ENCODE data around the gene ITIH1.
"Not testable (repeated sequence)": the region's sequence is repeated elsewhere in the genome, so short reads cannot be mapped to it uniquely, and the experiment has no call there.

Gene ITIH1

GRCh38 chr3:52777127-52777958 is at the start of gene ITIH1:
Gene ITIH1 (plus strand): TSS chr3:52777599. CDS start chr3:52777616, 17 bp downstream.
- no peak for DNase-seq (ENCODE audit: low read depth, low spot score)

DNA sequence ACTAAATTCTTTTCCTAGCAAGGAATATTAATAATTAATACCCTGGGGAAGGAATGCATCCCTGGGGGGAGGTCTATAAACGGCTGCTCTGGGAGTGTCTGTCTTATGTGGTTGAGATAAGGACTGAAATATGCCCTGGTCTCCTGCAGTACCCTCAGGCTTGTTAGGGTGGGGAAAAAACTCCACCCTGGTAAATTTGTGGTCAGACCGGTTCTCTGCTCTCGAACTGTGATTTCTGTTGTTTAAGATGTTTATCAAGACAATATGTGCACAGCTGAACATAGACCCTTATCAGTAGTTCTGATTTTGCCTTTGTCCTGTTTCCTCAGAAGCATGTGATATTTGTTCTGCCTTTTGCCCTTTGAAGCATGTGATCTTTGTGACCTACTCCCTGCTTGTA is 48.6 kb upstream of the ITIH1 start:
- not testable (repeated sequence) for DNase-seq (ENCODE audit: low read depth, low spot score)

DNA sequence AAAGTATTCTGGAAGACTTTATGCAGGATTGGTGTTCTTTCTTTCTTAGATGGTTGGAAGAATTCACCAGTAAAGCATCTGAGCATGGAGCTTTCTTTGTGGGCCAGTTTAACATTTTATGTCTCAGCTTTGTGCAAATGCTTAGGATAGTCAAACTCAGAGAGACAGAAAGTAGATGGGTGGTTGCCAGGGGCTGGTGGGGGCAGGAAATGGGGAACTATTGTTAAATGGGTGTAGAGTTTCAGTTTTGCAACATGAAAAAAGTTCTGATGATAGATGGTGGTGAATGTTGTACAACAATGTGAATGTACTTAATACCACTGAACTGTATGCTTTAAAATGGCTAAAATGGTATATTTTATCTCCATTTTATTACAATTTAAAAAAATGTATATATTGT is 46.7 kb upstream of the ITIH1 start:
- no peak for DNase-seq (ENCODE audit: low read depth, low spot score)

DNA sequence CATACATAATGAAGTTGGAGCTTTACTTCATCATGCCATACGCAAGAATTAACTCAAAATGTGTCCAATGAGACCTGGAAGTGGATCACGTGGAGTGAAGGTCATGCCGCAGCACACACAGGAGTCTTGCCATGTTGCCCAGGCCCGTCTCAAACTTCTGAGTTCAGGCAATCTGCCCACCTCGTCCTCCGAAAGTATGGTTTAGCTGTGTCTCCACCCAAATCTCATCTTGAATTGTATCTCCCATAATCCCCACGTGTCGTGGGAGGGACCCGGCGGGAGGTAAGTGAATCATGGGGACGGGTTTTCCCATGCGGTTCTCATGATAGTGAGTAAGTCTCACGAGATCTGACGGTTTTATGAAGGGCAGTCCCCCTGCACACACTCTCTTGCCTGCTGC is 45.8 kb upstream of the ITIH1 start:
- no peak for DNase-seq (ENCODE audit: low read depth, low spot score)

- DNase-seq (ENCODE audit: low read depth, low spot score) = no peak
These were observed 44.0 kb upstream of the ITIH1 start for GRCh38 chr3:52733256-52733891.

DNA sequence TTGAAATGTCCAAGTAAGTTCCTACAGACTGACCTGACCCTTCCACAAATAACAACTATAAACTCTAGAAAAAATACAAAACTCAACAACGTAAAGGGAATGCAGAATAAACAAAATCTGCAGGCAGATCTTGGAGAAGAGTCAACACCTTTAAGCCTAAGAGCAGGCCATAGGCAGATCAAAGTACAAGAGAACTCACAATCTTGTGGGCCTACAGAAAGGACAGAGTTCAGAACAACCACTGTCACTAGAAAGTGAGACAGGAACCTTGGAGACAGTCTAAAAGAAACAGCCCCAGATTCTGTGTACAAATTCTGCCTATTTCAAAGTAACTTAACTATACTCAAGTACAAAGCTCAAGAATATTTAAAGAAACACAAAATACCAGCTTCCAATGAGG is 37.7 kb upstream of the ITIH1 start:
- DNase-seq (ENCODE audit: low read depth, low spot score) = no peak

DNA sequence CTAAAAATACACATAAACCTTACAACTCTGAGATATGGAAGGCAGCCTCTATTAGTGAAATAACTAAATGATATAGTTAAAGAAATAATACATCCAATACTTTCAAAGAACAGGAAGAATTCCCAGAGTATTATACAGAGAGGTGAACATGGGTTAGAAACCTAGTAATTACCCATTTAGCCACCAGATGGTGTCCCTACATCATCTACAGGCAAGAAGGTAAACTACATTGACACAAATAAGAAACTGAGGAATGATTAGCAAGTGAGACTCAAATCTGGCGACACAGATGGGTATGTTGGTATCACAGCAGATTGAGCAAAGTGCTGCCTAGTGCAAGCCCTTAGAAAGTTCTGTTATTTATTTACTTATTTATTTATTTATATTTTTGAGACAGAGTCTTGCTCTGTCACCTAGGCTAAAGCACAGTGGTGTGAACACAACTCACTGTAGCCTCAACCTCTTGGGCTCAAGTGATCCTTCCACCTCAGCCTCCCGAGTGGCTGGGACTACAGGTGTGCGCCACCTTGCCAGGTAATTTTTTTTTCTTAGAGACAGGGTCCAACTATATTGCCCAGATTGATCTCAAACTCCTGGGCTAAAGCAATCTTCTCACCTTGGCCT is 34.9 kb upstream of the ITIH1 start:
- no peak for DNase-seq (ENCODE audit: low read depth, low spot score)

GRCh38 chr3:52743152-52743551 is 34.2 kb upstream of the ITIH1 start:
- DNase-seq (ENCODE audit: low read depth, low spot score) = no peak

DNA sequence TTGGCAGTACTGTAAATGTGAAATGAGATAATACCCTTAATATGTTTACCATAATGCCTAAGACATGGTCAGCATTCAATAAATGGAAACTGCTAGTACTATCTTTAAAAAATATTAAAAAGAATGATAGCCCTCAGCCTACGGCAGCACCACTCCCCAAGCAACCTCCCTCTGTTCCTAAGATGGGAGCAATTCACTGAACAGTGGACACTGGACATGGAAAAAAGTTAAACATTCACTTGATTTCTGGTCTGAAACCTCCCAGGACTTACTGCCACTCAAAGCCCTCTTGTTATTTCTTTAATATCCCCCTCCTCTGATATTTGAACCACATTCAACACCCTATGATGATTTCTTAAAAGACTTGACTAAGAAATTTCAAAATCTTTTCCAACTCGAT is 33.7 kb upstream of the ITIH1 start:
- DNase-seq (ENCODE audit: low read depth, low spot score) = no peak

DNA sequence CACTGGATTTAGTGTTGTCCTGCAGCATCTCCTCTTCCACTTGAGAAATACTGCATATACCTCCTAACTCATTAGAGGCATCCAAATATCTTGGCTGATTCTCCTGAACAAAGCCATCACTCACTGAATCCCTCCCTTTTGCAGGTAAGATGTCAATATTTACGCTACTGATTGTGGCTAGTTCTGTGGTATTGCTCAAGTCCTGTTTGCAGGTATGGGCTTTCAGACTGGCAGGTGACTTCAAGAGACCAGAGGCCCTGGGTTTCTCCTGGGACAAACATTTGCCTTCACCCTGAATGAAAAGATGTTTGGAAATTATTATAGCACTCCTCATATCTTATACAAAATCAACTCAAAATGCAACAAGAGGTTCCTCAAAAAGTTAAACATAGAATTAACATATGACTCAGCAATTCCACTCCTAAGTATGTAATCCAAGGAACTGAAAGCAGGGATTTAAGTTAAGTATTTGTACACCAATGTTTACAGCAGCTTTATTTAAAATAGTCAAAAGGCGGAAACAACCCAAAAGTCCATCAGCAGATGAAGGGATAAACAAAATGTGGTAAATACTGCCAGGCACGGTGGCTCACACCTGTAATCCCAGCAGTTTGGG is 25.2 kb upstream of the ITIH1 start:
- DNase-seq (ENCODE audit: low read depth, low spot score) = no peak

- no peak for DNase-seq (ENCODE audit: low read depth, low spot score)
These were observed 23.0 kb upstream of the ITIH1 start for GRCh38 chr3:52754373-52754772.

GRCh38 chr3:52756141-52756540 is 21.3 kb upstream of the ITIH1 start:
- DNase-seq (ENCODE audit: low read depth, low spot score) = no peak

- DNase-seq (ENCODE audit: low read depth, low spot score) = no peak
These were observed 13.9 kb upstream of the ITIH1 start for GRCh38 chr3:52763466-52763865.

- no peak for DNase-seq (ENCODE audit: low read depth, low spot score)
These were observed 7.5 kb upstream of the ITIH1 start for GRCh38 chr3:52769786-52770455.

DNA sequence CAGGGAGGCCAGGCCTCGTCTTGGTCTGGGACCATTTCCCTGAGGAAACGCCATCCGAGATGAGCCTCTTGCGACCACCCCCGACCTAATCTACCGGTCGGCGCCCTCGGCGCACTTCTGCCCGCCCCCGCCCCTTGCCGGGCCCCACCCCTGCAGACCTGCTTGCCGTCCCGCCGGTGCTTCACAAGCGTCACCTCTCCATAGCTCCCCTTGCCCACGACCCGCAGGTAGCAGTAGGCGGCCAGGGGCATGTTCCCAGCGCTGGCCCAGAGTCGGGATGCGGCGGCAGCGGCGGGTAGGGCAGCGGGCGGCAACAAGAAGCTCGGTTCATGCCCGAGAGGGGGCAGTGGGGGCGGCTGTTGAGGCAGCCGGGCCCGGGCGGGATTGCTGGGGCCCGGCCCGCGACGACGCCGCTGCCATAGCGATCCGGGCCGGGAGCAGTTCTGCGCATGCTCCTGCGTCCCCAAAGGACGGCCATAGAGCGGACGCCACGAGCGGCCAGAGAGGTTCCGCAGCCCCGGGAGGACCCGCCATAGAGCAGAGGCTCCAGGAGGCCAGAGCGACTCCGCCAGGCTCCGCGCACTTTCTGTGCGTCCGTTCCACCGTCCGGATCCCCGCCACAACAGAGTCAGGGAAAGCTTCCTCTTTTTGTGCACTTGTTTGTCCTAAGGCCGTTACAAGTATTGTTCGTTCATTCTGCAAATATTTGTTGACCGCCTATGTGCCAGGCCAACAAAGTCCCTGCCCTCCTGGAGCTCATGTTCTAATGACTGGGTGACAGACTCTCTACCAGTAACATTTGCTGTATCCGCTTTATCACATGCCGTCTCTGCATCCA is 6.7 kb upstream of the ITIH1 start, which contains the start of gene NEK4:
Gene NEK4 (minus strand): TSS at position 445 of the 838 bp plus-strand sequence. CDS start 194 bp downstream, at position 251.
- peak; percentile 65 for DNase-seq (ENCODE audit: low read depth, low spot score)

- DNase-seq (ENCODE audit: low read depth, low spot score) = no peak
These were observed 6.1 kb upstream of the ITIH1 start for GRCh38 chr3:52771334-52771681.

DNA sequence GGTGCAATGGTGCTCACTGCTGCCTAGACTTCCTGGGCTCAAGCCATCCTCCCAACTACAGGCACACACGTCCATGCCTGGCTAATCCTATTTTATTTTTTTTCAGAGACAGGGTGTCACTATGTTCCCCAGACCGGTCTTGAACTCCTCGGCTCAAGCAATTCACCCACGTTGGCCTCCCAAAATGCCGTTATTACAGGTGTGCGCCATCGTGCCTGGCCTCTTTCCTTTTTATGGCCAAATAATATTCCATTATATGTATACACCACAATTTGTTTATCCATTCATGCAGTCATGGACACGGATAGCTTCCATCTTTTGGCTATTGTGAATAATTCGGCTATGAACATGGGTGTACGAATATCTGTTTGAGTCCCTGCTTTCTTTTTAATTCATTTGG is 5.7 kb upstream of the ITIH1 start:
- DNase-seq (ENCODE audit: low read depth, low spot score) = no peak

DNA sequence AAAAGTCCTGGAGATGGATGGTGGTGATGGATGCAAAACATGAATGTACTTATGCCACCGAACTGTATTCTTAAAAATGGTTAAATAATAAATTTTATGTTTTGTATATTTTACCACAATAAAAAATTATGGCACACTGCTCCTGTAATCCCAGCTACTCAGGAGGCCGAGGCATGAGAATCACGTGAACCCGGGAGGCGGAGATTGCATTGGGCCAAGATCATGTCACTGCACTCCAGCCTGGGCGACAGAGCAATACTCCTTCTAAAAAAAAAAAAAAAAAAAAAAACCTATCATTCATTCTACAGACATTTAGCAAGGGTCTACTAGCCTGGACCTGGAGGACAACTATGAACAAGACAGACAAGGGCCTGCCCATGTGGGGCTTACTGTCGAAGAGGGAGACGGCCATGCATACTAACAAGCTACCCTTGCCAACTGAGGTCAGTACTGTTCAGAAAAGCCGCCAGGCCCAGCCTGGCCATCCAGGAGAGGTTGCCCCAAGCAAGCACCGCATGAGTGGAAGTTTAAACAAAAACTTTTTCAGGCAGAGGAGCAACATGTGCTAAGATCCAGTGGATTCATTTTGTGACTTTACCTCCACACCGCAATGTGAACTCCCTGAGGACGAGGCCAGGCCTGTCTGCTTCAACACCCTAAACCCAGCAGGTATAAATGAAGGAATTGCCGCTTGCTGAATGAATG is 3.9 kb upstream of the ITIH1 start:
- no peak for DNase-seq (ENCODE audit: low read depth, low spot score)

DNA sequence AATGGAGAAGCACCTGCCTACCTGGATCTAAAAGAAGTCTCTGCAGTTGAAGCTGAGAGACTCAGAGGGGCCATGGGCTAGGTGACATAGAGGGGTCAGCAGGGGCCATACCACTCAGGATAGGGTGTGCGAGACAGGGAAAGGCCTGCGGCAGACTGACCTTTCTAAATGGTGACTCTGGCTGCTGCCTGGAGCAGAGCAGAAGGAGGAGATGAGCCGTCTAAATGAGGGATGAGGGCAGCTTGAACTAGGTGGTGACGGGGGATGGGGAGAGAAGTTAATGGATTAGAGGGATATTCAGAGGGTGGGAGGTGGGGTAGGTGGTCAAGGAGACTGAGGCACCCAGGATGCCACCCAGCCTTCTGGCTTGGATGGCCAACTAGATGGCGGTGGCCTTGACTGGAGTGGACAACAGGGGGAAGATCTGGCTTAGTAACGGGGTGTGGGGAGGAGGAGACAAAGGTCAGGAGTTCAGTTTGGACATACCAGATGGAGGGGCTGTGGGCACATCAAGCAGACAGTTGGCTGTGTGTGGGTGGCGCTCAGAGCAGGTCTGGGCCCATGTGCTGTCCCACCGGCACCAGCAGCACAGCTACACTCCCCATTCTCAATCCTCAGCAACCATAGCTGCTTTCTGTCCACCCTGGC is 3.2 kb upstream of the ITIH1 start:
- DNase-seq (ENCODE audit: low read depth, low spot score) = no peak

Data from iPS DF 19.7 (cell line).